NCI-H1105 treated with DMSO at 0.1 percent for 48 hours (cell line): Measurements from ENCODE around the gene RFXANK.
"Not testable (repeated sequence)": the region's sequence is repeated elsewhere in the genome, so short reads cannot be mapped to it uniquely, and the experiment has no call there.

ENCODE experiments used
- DNase-seq: peaks from one replicate; lab custom pipeline; 2025; lab: John Stamatoyannopoulos, UW

Gene RFXANK

GRCh38 chr19:19170053-19170872 is 21.8 kb upstream of the RFXANK start, which contains the start of gene MEF2B:
Gene MEF2B (minus strand): TSS chr19:19170263. CDS start chr19:19150735, 19,528 bp downstream.
- peak; percentile 68 for DNase-seq

- DNase-seq, result no peak
Observed at GRCh38 chr19:19170873-19171672, 21.0 kb upstream of the RFXANK start.

DNA sequence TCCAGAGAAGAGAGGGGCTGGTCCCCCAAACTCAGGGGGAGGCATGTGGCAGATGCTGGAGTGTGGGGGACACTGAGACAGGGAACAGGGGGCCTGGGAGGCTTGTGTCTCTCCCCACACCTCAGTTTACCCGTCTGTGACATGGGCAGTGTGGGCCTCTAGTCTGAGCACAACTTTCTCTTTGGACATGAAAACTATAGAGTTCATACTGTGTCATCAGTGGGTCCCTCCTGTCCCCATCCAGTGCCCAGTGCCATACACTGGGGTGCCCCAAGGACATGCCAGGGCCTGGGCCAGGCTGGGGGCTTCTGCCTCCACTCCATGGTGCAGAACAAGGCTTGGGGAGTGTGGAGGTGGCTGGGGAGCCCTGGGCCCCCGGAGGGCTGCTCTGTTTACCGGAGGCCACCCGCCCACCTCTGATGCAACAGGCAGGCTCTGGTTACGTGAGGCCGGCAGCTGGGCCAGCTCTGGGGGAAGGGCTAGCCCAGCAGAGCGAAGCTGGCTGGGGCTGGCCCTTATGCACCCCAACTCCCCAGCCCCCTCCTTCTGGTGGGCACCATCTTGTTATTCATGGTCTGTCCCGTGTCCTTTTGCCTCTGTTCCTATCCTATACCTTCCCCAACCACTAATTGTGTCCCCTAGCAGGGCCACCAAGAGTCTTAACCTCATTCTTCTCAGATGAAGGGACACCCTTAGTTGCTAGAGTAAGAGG is 20.1 kb upstream of the RFXANK start:
- no peak for DNase-seq

- DNase-seq, result not testable (repeated sequence)
Observed at GRCh38 chr19:19173243-19173642, 18.8 kb upstream of the RFXANK start.

DNA sequence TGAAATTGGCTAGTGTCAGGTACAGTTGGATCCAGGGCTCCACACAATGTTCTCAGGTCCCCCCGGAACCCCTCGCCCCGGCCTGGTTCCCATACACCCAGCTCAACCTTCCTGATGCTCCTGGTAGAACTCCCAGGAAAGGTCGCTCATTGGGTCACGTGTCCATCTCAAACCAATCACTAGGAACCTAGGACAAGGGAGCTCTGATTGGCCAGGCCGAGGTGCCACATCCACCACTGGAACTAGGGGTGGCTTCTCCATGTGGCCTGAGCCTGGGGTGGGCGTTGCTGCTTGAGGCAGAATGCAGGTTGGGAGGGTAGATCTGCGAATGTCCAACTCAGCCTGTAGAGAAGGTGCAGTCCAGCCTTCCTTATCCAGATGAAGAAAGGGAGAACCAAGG is 15.1 kb upstream of the RFXANK start:
- DNase-seq, result no peak

DNA sequence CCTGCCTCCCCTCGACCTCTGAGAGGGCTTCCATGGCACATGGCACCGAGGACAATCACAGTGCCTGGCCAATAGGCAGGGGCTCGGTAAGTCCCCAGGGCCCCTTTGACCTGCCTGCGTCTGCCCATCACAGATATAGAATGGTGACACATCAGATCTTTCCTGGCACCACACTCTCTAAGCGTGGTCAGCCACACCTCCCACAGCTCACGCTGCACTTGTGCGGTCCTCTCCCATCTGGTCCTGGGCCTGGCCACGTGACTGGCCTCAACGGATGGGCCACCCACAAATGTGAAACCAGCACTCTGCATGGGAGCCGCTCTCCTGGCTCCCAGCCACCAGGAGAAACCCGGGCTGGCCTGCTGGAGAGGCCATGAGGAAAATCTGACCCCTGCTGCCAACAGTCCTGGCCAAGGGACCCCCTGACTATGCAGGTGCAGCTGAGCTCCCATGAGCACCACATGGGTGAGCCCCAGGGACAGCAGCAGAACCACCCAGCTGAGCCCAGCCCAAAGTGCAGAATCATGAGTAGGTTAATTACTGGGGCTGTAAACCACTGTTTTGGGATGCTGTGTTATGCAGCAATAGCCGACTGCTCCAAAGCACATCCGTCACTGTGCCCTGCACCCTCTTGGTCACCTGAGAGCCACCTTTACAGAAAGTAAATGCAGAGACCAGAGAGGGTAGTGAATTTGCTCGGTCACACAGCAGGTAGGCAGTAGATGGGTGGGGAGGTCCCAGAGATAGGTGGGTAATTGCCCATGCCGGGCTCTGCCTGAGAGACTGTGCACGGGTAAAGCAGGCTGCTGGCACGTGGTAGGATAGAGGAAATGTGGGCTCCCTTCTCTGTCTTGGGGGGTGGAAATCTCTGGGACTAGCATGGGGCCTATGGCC is 12.3 kb upstream of the RFXANK start:
- no peak for DNase-seq

GRCh38 chr19:19181488-19181998 is 10.5 kb upstream of the RFXANK start:
- DNase-seq, result no peak

DNA sequence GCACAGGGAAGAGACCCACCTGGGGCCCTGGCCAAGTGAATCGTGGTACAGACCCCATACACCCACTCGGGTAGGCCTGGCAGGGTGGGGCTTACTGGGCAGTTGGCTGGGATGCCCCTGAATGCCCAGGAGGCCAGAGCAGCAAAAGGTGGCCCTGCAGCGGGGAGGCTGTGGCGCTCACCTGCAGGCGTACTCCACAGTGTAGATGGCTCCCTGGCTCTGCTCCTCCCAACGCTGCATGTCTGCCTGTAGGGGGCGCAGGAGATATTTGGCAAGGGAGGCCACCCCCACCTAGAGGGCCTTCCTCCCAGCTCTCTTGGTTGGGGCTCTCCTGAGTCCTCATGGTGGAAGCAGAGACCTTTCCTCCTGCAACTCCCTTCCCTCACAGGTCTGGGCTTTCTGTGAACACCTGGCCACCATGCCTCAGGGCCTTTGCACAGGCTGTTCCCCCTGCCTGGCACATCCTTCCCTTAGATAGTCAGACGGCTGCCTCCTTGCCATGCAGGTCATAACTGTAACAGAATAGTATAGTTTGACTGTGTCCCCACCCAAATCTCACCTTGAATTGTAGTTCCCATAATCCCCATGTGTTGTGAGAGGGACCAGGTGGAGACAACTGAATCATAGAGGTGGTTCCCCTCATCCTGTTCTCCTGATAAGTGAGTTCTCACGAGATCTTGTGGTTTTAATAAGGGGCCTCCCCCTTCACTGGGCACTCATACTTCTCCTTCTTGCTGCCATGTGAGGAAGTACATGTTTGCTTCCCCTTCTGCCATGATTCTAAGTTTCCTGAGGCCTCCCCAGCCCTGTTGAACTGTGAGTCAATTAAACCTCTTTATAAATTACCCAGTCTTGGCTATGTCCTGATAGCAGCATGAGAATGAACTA is 6.0 kb upstream of the RFXANK start:
- DNase-seq, result no peak

- DNase-seq, result no peak
Observed at GRCh38 chr19:19186742-19187141, 5.3 kb upstream of the RFXANK start.

DNA sequence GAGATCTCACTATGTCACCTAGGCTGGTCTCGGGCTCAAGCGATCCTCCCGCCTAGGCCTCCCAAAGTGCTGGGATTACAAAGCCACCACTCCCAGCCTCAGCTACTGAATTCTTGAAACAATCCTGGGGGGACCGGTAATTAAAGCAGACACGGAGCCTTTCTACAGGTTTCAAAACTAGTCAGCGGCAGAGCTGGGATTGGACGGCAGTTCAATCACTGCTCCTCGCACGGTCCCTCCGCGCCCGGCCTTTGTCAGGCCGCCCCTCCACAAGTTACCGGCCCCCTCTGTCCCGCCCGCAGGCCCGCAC is 335 bp upstream of the RFXANK start:
- no peak for DNase-seq

DNA sequence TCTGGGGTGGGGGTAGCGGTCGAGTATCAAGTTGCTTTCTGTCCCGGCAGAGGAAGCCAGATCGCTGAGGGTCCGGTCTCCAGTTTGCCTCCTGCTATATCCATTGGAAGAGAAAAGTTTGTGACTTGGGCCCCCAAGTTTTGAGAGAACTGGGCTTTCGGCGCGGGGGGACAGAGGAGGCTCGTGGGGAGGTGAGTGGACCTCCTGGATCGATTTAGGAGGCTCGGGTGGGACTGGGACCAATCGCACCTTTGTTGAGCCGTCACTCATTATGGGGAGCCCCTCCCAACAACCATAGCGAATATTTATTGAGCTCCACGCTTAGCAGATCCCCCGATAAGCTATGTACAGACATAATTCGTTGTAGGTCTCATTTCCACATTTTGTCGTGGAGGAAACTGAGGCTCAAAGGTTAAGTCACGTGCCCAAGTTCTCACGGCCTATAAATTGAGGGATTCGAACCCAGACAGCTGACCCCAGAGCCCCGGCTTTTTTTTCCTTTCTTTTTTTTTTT is 909 bp downstream of the RFXANK start:
- DNase-seq, result peak; percentile 16

- DNase-seq, result no peak
Observed at GRCh38 chr19:19193926-19194325, 1.9 kb downstream of the RFXANK start.

GRCh38 chr19:19201697-19202630 is 9.9 kb downstream of the RFXANK start:
- no peak for DNase-seq

GRCh38 chr19:19202707-19203011 is 10.6 kb downstream of the RFXANK start:
- no peak for DNase-seq

GRCh38 chr19:19203012-19203856 is 11.2 kb downstream of the RFXANK start, which contains the start of gene NR2C2AP:
Gene NR2C2AP (minus strand): TSS chr19:19203414. CDS start chr19:19203060, 354 bp downstream.
- DNase-seq, result peak; percentile 91

- no peak for DNase-seq
Observed at GRCh38 chr19:19204181-19204580, 12.1 kb downstream of the RFXANK start.

DNA sequence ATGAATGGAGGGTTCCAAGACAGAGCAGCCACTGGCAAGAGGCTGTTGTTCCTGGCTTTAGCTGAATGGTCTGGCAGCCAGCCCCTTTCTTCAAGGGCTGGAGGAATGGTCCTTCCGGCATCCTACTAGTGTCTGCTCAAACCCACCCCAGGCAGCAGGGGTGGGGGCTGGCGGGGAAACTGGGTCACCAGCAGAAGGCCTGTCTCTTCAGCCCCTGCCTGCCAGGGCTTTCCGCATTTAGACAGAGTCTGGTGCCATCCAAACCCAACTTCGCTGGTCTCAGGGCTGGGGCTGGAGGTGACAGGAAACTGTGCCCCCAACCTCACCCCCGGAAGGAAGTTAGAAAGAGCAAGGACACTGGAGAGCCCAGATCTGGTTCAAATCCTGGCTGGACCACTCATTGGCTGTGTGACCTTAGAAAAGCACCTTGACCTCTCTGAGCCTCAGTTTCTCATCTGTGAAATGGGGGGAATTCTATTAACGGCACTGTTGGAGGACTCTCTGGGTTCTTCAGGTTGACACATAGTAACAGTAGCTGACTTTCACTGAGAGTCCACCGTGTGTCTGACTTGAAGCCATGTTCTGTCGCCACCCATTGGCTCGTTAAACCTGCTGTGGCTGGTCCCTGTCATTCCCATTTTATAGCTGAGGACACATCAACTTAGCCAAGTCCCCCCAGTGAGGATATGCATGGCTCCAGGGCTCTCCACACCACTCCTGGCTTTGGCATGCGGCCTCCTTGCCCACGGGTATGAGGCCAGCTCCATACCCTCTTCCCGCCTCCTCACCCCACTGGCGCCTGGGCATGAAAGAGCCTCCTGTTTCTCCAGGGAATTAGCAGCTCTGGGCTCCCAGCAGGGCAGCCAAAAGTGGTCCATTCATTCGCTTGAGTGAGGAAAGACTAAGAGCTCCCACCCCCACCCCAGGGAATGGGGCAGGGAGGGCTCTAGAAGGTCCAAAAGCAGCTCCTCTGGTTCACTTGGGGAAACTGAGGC is 13.7 kb downstream of the RFXANK start:
- no peak for DNase-seq
